Measurements from ENCODE around the gene SACM1L. TPM values are rescaled to one million over a fixed set of nuclear protein-coding genes. Genes with fewer than 3 reads are reported as not detected.

SACM1L gene
- total and polyA plus RNA-seq, 2 donors (not counting 3 experiments of a cell fraction or from before 2014, with no cell fraction given): 11.9 to 39.9 TPM

- CTCF ChIA-PET: interaction anchor here (1.0 to 1.3 kb wide), 2 partner anchors 11 to 14 kb away, joined by 3 read pairs; no protein-coding TSS in a partner anchor
- no peaks in the 10 kb centered on the region for H4K20me1 ChIP-seq (replicated peaks; ENCODE audit: control insufficient read depth, extremely low read depth, insufficient read depth, low read length)
- no peak for FAIRE-seq
- no peak for DNase-seq (ENCODE audit: low read depth, low spot score)
- peaks cover 10 to 21% of the 10 kb centered on the region in 2 experiments for H3K36me3 ChIP-seq (ENCODE audit: control insufficient read depth in 2 of 2, extremely low read depth in 1 of 2, insufficient read depth in 2 of 2, low read length in 2 of 2)
- H3K27me3 ChIP-seq (ENCODE audit: control insufficient read depth in 2 of 2, insufficient read depth in 2 of 2, low read length in 2 of 2): no peaks in the 10 kb centered on the region
- H3K4me1 ChIP-seq (ENCODE audit: control insufficient read depth, extremely low read depth, insufficient read depth, low read length): peaks cover 30% of the 10 kb centered on the region
- no TSS peak for BruUV-seq (replicated peaks)
- intact Hi-C loops (cut with micrococcal nuclease) (no loop called here), dilution Hi-C loops (cut with MboI; ENCODE audit: extremely low pct_ligation_motif_present, low sequenced_read_pairs) (no loop called here)
- H3K27ac ChIP-seq (ENCODE audit: insufficient read depth, low read depth, low read length): no peak overlapping the region
- TF ChIP-seq POLR2A (IDR thresholded peaks at IDR 0.05; ENCODE audit: low read depth, low read length) (no peak), MYC (IDR thresholded peaks at IDR 0.05; ENCODE audit: low read depth, low read length) (no peak), FOS (IDR thresholded peaks at IDR 0.05; ENCODE audit: borderline replicate concordance, insufficient read depth, low read length) (no peak), POLR2AphosphoS5 (IDR thresholded peaks at IDR 0.05; ENCODE audit: insufficient read depth, low read depth, low read length) (no peak), JUN (IDR thresholded peaks at IDR 0.05; ENCODE audit: borderline replicate concordance, insufficient read depth, insufficient read length, low read depth) (no peak), EZH2 (IDR thresholded peaks at IDR 0.05; ENCODE audit: borderline replicate concordance, low read depth, low read length, severe bottlenecking) (no peak), GATA2 (IDR thresholded peaks at IDR 0.05; ENCODE audit: insufficient read depth, insufficient read length, low read depth, low read length) (no peak)
- TF ChIP-seq, protein P1, sequence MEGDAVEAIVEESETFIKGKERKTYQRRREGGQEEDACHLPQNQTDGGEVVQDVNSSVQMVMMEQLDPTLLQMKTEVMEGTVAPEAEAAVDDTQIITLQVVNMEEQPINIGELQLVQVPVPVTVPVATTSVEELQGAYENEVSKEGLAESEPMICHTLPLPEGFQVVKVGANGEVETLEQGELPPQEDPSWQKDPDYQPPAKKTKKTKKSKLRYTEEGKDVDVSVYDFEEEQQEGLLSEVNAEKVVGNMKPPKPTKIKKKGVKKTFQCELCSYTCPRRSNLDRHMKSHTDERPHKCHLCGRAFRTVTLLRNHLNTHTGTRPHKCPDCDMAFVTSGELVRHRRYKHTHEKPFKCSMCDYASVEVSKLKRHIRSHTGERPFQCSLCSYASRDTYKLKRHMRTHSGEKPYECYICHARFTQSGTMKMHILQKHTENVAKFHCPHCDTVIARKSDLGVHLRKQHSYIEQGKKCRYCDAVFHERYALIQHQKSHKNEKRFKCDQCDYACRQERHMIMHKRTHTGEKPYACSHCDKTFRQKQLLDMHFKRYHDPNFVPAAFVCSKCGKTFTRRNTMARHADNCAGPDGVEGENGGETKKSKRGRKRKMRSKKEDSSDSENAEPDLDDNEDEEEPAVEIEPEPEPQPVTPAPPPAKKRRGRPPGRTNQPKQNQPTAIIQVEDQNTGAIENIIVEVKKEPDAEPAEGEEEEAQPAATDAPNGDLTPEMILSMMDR (IDR thresholded peaks at IDR 0.05; ENCODE audit: extremely low read depth in 1 of 2, insufficient read depth in 1 of 2, low read depth in 1 of 2, low read length in 2 of 2): no peak
- TF ChIP-seq, protein P2, sequence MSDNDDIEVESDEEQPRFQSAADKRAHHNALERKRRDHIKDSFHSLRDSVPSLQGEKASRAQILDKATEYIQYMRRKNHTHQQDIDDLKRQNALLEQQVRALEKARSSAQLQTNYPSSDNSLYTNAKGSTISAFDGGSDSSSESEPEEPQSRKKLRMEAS (IDR thresholded peaks at IDR 0.05; ENCODE audit: insufficient read depth, insufficient read length): no peak
- POLR2A ChIA-PET: no interaction called here
- no peaks in the 10 kb centered on the region for H3K79me2 ChIP-seq (ENCODE audit: control insufficient read depth, insufficient read depth, low read length)
- H2AFZ ChIP-seq (ENCODE audit: low read depth, low read length): no peak overlapping the region
- no peak overlapping the region for H3K9ac ChIP-seq (replicated peaks; ENCODE audit: extremely low read depth, insufficient read depth, low read length)
- H3K9me1 ChIP-seq (replicated peaks; ENCODE audit: control insufficient read depth, extremely low read depth, insufficient read depth, low read length): no peaks in the 10 kb centered on the region
- no peak overlapping the region for H3K4me3 ChIP-seq (replicated peaks in 1 of 3; ENCODE audit: insufficient read depth in 1 of 3, low read depth in 1 of 3, low read length in 3 of 3)
- H3K4me2 ChIP-seq (ENCODE audit: insufficient read depth, low read length): no peak overlapping the region
- H3K9me3 ChIP-seq (replicated peaks; ENCODE audit: control insufficient read depth, insufficient read depth, low read length): no peaks in the 10 kb centered on the region
Observed at GRCh38 chr3:45670991-45671390, 18.2 kb upstream of the SACM1L start.

Data from endothelial cell of umbilical vein (primary cell).